IMR-90 (cell line): ENCODE data around the gene BCAS4. TPM values are rescaled to one million over a fixed set of nuclear protein-coding genes. Genes with fewer than 3 reads are reported as not detected.
"Not testable (repeated sequence)": the region's sequence is repeated elsewhere in the genome, so short reads cannot be mapped to it uniquely, and the experiment has no call there.

Source experiments
- ATAC-seq: fragments of 200-7000 bp; cut with Tn5 transposase; 2 replicates; pipeline ENCODE4 v1.9.1; 2020; ENCODE audit warnings: low read depth, mild to moderate bottlenecking, moderate library complexity
- BruUV-seq: library from RNA; stranded (reverse); fragments of 400-500 nt; replicated peaks from 2 replicates; lab custom pipeline; 2021; lab: Mats Ljungman, UMichigan
- CTCF ChIA-PET: fragments of 300-600 bp; formaldehyde crosslinking; extraction: SDS; loops from one replicate; lab custom pipeline; 2021; ENCODE audit warnings: antibody characterized with exemption; lab: Yijun Ruan, JAX
- POLR2A ChIA-PET: fragments of 300-600 bp; sonication (Branson Sonifier 250); formaldehyde crosslinking; loops from one replicate; lab custom pipeline; 2022; ENCODE audit warnings: antibody characterized with exemption; ENCODE audit not compliant: unreplicated experiment; lab: Charles Lee
- DNase-seq: peaks from one replicate; pipeline ENCODE4 v3.0.0; 2013
- H2AFZ ChIP-seq: replicated peaks from 2 replicates; pipeline ENCODE3; 2013; ENCODE audit warnings: low read length, mild to moderate bottlenecking; ENCODE audit not compliant: poor library complexity
- H2AK5ac ChIP-seq: 2 replicates; pipeline ENCODE4 v1.6.1; 2013; ENCODE audit warnings: low read depth, low read length, inconsistent platforms
- H2AK9ac ChIP-seq: replicated peaks from 2 replicates; pipeline ENCODE3; 2013; ENCODE audit warnings: mild to moderate bottlenecking, low read depth, low read length, moderate library complexity; ENCODE audit not compliant: poor library complexity
- H2BK120ac ChIP-seq: 2 replicates; pipeline ENCODE4 v1.6.1; 2013; ENCODE audit warnings: low read depth, low read length, inconsistent platforms
- H2BK15ac ChIP-seq: 3 replicates; pipeline ENCODE4 v1.6.1; 2013; ENCODE audit warnings: low read depth, low read length, inconsistent platforms
- H2BK20ac ChIP-seq: 2 replicates; pipeline ENCODE4 v1.6.1; 2013; ENCODE audit warnings: low read depth, mild to moderate bottlenecking, inconsistent platforms, low read length, moderate library complexity
- H2BK5ac ChIP-seq: 2 replicates; pipeline ENCODE4 v1.6.1; 2013; ENCODE audit warnings: mild to moderate bottlenecking, low read depth, low read length, inconsistent platforms; ENCODE audit not compliant: poor library complexity, severe bottlenecking
- H3K14ac ChIP-seq: replicated peaks from 2 replicates; pipeline ENCODE4 v1.6.1; 2013; ENCODE audit warnings: low read depth, low read length, inconsistent platforms
- H3K18ac ChIP-seq: 2 replicates; pipeline ENCODE4 v1.6.1; 2013; ENCODE audit warnings: low read depth, low read length, control low read depth
- H3K23ac ChIP-seq: 2 replicates; pipeline ENCODE4 v1.6.1; 2013; ENCODE audit warnings: low read depth, low read length, inconsistent platforms
- H3K27ac ChIP-seq: 2 replicates; pipeline ENCODE4 v1.5.1; 2013; ENCODE audit warnings: mild to moderate bottlenecking, control low read depth, low read length; ENCODE audit not compliant: insufficient read depth
- H3K27me3 ChIP-seq: 2 replicates; pipeline ENCODE4 v1.6.1; 2013; ENCODE audit warnings: low read length; ENCODE audit not compliant: control insufficient read depth, insufficient read depth
- H3K36me3 ChIP-seq: 2 replicates; pipeline ENCODE4 v1.6.1; 2013; ENCODE audit warnings: low read length, mixed read lengths; ENCODE audit not compliant: control insufficient read depth, insufficient read depth
- H3K4ac ChIP-seq: 2 replicates; pipeline ENCODE4 v1.6.1; 2013; ENCODE audit warnings: low read depth, low read length, inconsistent platforms
- H3K4me1 ChIP-seq: 2 replicates; pipeline ENCODE4 v1.6.1; 2013; ENCODE audit warnings: low read length, mixed read lengths; ENCODE audit not compliant: control insufficient read depth, insufficient read depth
- H3K4me2 ChIP-seq: 2 replicates; pipeline ENCODE4 v1.6.1; 2013; ENCODE audit warnings: low read depth, mild to moderate bottlenecking, control low read depth, low read length, moderate library complexity
- H3K4me3 ChIP-seq: 2 replicates; pipeline ENCODE4 v1.5.1; 2013; ENCODE audit warnings: low read depth, mild to moderate bottlenecking, control low read depth, low read length, moderate library complexity; ENCODE audit not compliant: insufficient read depth
- H3K56ac ChIP-seq: 2 replicates; pipeline ENCODE4 v1.6.1; 2013; ENCODE audit warnings: low read length, inconsistent platforms; ENCODE audit not compliant: insufficient read depth; ENCODE audit errors: extremely low read depth
- H3K79me1 ChIP-seq, 2 experiments: 2 replicates each; pipeline ENCODE4 v1.6.1; 2013; ENCODE audit warnings: low read length in 2 of 2, inconsistent platforms in 1 of 2, low read depth in 1 of 2
- H3K9ac ChIP-seq: 2 replicates; pipeline ENCODE4 v1.6.1; 2013; ENCODE audit warnings: low read depth, low read length, control low read depth
- H3K9me1 ChIP-seq: 2 replicates; pipeline ENCODE4 v1.6.1; 2013; ENCODE audit warnings: low read length, inconsistent platforms; ENCODE audit not compliant: insufficient read depth
- H3K9me3 ChIP-seq: 2 replicates; pipeline ENCODE4 v1.6.1; 2013; ENCODE audit warnings: low read length; ENCODE audit not compliant: control insufficient read depth, insufficient read depth
- H4K20me1 ChIP-seq: 2 replicates; pipeline ENCODE4 v1.6.1; 2013; ENCODE audit warnings: low read length, inconsistent platforms; ENCODE audit not compliant: insufficient read depth
- H4K5ac ChIP-seq: 2 replicates; pipeline ENCODE4 v1.6.1; 2013; ENCODE audit warnings: mild to moderate bottlenecking, low read depth, low read length, control low read depth
- H4K8ac ChIP-seq, 2 experiments: 2 replicates each; pipeline ENCODE4 v1.6.1; 2013; ENCODE audit warnings: low read depth in 2 of 2, low read length in 2 of 2, control low read depth in 1 of 2, inconsistent platforms in 1 of 2
- H4K91ac ChIP-seq: 2 replicates; pipeline ENCODE4 v1.6.1; 2013; ENCODE audit warnings: low read depth, low read length, inconsistent platforms; ENCODE audit not compliant: insufficient read depth
- NFE2L2 ChIP-seq: fragments of 150-350 bp; IDR thresholded peaks from 2 replicates; pipeline ENCODE4 v1.6.1; 2016; ENCODE audit warnings: low read depth, mild to moderate bottlenecking, low read length
- WGBS, 2 experiments: methylation state at CpG; one replicate each; pipeline versions ENCODE4 v1.1.5 to v1.1.7; 2013; ENCODE audit warnings: missing lambda C conversion rate in 2 of 2; ENCODE audit not compliant: insufficient read length in 1 of 2; ENCODE audit errors: extremely low coverage in 2 of 2; 5-methylcytosine and 5-hydroxymethylcytosine counted together
- dilution Hi-C: fragments of 300-500 bp; cut with HindIII; formaldehyde crosslinking; loops from one replicate; pipeline ENCODE4 v1.14.3; 2018; ENCODE audit warnings: low sequenced_read_pairs; ENCODE audit not compliant: unreplicated experiment
- in situ Hi-C: fragments of 300-500 bp; cut with MboI; formaldehyde crosslinking; loops from 3 replicates; pipeline ENCODE4 v1.14.3; 2019; ENCODE audit warnings: low sequenced_read_pairs, inconsistent platforms, mixed read lengths
- intact Hi-C: fragments of 100-400 bp; cut with micrococcal nuclease; formaldehyde crosslinking; loops from 2 replicates; pipeline ENCODE4 v1.10.0; 2022
- polyA plus RNA-seq, 3 experiments: library from polyadenylated mRNA; depleted of rRNA; stranded (reverse); fragments of >200 nt; gene quantifications; 2 replicates each; pipeline ENCODE4 v1.2.3, GENCODE V29; 2012; ENCODE audit warnings: low replicate concordance in 1 of 3
- total RNA-seq: library from RNA; depleted of rRNA; stranded (reverse); fragments of >200 nt; gene quantifications from 2 replicates; pipeline ENCODE4 v1.2.3, GENCODE V29; 2012

Gene BCAS4
- total and polyA plus RNA-seq, 2 of the 4 experiments (the other 2 are of a cell fraction): 42.7 to 47.5 TPM

DNA sequence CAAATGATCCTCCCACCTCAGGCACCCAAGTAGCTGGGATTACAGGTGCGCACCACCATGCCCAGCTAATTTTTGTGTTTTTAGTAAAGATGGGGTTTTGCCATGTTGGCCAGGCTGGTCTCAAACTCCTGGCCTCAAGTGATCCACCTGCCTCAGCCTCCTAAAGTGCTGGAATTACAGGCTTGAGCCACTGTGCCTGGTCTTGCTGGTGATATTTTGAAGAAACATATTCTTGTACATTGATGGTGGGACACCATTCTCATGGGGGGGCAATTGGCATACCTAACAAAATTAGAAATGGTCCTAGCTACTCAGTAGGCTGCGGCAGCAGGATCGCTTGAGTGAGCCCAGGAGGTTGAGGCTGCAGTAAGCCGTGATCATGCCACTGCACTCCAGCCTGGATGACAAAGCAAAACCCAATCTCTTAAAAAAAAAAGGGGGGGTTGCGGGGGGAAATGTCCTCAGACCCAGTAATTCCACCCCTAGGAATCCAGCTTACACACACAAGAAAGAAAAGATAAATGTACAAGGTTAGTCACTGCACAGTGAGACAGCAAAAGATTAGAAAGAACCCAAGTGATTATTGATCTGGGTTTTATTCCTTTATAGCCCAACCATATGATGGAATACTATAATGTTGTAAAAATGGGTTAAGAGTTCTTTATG, 87.0 kb downstream of the BCAS4 start:
- H2AFZ ChIP-seq, H3K36me3 ChIP-seq, H3K4me3 ChIP-seq, H3K27me3 ChIP-seq, H2BK5ac ChIP-seq, H3K9me1 ChIP-seq, H4K20me1 ChIP-seq, H3K23ac ChIP-seq, BruUV-seq, H3K79me1 ChIP-seq, H4K5ac ChIP-seq, H3K27ac ChIP-seq, POLR2A ChIA-PET, H3K4me1 ChIP-seq, H3K4ac ChIP-seq, H2AK9ac ChIP-seq, ATAC-seq, H2AK5ac ChIP-seq, H4K8ac ChIP-seq, in situ Hi-C loops, intact Hi-C loops, H3K9me3 ChIP-seq, H3K14ac ChIP-seq, H2BK20ac ChIP-seq, H4K91ac ChIP-seq, H2BK120ac ChIP-seq, H3K9ac ChIP-seq, H3K4me2 ChIP-seq, H2BK15ac ChIP-seq, dilution Hi-C loops, H3K56ac ChIP-seq, H3K18ac ChIP-seq: not testable (repeated sequence)
- DNase-seq: peak; percentile 25
- peak; percentile 33; the same call in 1 of the 2 replicates for TF ChIP-seq NFE2L2
- no CpG with 5 or more reads among the region's 5 CpGs for WGBS, 2 experiments
- CTCF ChIA-PET: interaction anchor here (0.6 kb wide), 1 partner anchor 184 kb away, joined by 8 read pairs; no protein-coding TSS in a partner anchor
